ENCODE data around the gene CCL19. TPM values are rescaled to one million over a fixed set of nuclear protein-coding genes. Genes with fewer than 3 reads are reported as not detected.

Gene CCL19
- total and polyA plus RNA-seq, 7 donors, result 0.23 to 0.31 TPM; not detected in 5

DNA sequence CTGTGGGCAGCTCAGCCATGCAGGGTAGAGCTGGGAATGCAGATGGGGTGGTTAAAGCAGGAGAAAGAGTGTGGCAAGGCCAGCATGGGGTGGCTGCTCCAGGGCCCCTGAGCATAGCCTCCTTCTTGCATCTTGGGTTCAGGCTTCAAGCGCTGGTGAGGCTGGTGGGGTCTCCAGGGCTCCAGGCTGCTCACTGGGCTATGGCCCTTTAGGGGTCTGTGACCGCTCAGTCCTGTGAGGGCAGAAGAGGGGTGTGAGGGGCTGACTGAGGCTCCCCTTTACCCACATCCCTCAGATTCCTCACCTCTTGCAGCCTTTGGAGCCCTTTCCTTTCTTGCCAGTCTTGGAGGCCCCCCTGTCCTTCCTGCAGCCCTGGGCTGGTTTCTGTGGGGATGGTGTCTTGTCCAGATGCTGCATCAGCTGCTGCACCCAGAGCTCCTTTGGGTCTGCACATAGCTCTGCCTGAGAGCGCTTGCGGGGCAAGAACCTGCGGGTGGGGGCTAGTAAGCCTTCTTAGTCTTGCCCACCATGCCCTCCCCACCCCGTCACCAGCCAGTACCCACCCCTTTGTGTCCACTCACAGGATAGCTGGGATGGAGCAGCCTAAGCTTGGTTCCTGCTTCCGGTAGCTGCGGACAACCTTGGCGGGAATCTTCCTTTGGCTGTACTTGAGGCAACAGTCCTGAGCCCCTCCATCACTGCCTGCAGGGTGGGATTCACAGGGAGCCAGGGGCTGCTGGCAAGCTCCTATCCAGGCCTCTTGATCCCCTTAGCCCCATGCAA is 18.3 kb upstream of the CCL19 start:
- ATAC-seq, result no peak
- Histone ChIP-seq H3K27me3 (ENCODE audit: insufficient read depth in 3 of 3, low read length in 2 of 3) (no peaks in the 10 kb centered on the region), H3K9me3 (no peaks in the 10 kb centered on the region), H3K27ac (no peak overlapping the region), H3K4me3 (no peak overlapping the region), H3K36me3 (ENCODE audit: insufficient read depth in 1 of 2, low read depth in 1 of 2) (no peaks in the 10 kb centered on the region), H3K4me1 (no peaks in the 10 kb centered on the region)
- 90 to 95% (median 91%) methylated on average over 9 of the region's 9 CpGs for WGBS, 3 donors
- intact Hi-C loops (cut with DNase I), result no loop called here
- TF ChIP-seq, protein P1, sequence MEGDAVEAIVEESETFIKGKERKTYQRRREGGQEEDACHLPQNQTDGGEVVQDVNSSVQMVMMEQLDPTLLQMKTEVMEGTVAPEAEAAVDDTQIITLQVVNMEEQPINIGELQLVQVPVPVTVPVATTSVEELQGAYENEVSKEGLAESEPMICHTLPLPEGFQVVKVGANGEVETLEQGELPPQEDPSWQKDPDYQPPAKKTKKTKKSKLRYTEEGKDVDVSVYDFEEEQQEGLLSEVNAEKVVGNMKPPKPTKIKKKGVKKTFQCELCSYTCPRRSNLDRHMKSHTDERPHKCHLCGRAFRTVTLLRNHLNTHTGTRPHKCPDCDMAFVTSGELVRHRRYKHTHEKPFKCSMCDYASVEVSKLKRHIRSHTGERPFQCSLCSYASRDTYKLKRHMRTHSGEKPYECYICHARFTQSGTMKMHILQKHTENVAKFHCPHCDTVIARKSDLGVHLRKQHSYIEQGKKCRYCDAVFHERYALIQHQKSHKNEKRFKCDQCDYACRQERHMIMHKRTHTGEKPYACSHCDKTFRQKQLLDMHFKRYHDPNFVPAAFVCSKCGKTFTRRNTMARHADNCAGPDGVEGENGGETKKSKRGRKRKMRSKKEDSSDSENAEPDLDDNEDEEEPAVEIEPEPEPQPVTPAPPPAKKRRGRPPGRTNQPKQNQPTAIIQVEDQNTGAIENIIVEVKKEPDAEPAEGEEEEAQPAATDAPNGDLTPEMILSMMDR (IDR thresholded peaks at IDR 0.05), result no peak
- no peak for DNase-seq

DNA sequence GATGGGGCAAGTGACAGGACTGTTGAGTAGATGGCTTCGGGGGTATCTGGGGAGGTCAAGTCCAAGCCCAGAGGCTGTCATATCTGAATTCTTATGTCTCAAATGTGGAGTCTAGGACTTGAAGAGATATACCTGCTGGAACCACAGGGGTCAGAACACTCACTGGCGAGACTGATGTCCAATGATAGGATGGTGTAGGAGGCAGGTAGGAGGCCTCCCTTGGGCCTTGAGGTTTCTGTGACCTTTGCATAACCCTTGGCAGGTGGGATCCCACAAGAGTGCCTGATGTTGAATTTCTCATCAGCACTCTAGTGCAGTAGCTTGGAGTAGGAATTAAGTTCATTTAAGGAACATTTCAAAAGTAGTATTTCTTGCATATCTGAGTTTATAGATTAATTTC is 16.1 kb upstream of the CCL19 start:
- TF ChIP-seq, protein P1 (IDR thresholded peaks at IDR 0.05), result no peak
- intact Hi-C loops (cut with DNase I), result no loop called here
- whole genome bisulfite sequencing, 3 donors, result 78 to 93% (median 87%) methylated on average over 2 of the region's 2 CpGs
- ATAC-seq (no peak), DNase-seq (no peak)
- no peak overlapping the region for H3K4me3 ChIP-seq
- no peaks in the 10 kb centered on the region for H3K9me3 ChIP-seq
- H3K27ac ChIP-seq, result no peak overlapping the region
- H3K27me3 ChIP-seq (ENCODE audit: insufficient read depth in 3 of 3, low read length in 2 of 3), result no peaks in the 10 kb centered on the region
- H3K36me3 ChIP-seq (ENCODE audit: insufficient read depth in 1 of 2, low read depth in 1 of 2), result no peaks in the 10 kb centered on the region
- H3K4me1 ChIP-seq, result no peaks in the 10 kb centered on the region

DNA sequence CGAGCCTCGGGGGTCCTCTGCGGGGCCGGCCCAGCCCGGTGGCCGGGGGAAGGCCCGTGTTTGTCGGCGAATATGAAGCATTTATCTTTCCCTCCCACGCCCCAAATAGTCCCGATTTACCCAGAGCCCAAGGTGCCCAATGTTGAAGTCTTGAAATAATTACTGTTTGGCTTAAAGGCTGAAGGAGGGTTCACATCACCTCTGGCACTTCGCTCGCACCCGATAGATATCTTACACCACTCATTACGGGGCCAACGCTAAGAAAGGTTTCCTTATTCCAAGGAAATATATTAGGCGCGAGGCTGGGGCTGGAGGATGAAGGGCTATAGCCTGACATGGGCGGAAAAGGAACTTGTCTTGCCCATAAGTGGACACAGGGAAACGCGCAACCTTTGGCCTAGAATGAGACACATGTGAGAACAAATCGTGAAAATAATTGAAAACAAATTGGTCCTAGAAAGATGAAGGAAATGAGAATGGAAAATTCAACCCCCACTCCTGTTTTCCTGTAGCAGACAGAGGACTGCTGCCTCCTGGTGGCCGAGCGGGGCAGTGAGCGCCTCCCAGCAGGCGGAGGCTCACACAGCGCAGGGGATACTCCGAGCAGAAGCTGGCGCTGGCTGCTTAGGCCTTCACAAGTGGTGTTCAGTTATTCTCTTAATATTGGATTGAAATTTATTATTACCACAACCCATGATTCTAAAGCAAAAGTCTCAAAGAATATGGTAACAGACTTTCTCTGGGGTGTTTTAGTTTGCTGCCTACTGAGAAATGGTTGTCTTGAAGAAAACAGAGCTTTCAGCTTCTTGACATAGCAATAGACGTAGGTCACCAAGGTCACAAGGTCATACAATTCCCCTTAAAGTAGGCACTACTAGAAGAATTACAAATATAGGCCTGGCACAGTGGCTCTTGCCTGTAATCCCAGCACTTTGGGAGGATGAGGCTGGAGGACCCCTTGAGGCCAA is 11.0 kb upstream of the CCL19 start:
- 3 to 4% (median 4%) methylated on average over 30 of the region's 30 CpGs for WGBS, 3 donors
- Histone ChIP-seq H3K36me3 (ENCODE audit: insufficient read depth in 1 of 2, low read depth in 1 of 2) (no peaks in the 10 kb centered on the region), H3K27me3 (ENCODE audit: insufficient read depth in 3 of 3, low read length in 2 of 3) (peaks cover 0 to 4% (median 0%) of the 10 kb centered on the region in 3 donors), H3K4me1 (no peaks in the 10 kb centered on the region), H3K9me3 (no peaks in the 10 kb centered on the region), H3K27ac (peak overlapping the region; percentile 3), H3K4me3 (peak overlapping the region; percentile 84)
- peak; percentile 87 to 96 (median 92) for ATAC-seq
- intact Hi-C loops (cut with DNase I), result loop anchor here in 1 of 2 donors (2.0 to 5.0 kb wide), 3 partner anchors 39 to 90 kb away; partner anchors contain the start of genes CCL27, GALT and RPP25L
- DNase-seq, result peak; percentile 81 to 90
- TF ChIP-seq, protein P1 (IDR thresholded peaks at IDR 0.05), result peak; percentile 98

DNA sequence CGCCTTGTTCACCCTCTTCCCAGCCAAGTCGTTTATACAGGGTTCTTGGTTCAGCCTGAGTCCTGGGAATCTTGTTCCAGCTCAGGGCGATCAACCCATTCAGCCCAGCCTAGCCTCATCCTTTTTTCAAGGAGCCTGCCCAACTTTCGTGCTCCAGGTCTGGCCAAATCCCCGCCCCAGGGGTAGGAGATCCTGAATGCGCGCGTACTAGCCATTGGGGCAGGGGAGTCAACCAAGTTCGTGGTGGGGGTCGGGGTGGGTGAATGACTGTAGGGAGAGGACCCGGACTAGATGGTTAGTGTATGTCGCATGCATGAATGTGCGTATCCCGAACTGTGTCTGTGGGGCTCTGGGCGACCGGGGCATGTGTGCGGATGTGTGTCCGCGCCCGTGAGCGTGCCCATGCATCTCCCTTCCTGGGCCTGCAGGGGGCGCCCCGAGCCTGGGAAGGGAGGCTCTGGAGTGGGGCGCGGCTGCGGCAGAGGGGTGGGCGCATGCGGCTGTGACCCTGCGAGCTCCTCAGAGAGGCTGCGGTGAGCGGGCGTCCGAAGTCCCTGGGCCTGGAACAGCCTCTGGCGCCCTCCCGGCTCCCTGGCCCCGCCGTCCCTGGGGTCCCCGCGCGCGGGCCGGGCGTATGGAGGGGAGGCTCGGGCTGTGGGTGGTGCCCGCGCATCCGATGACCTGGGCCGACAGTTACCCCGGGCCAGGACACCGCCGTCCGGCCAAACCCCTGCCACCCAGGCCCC is 10.1 kb upstream of the CCL19 start:
- ATAC-seq, result peak; percentile 88 to 95 (median 94)
- intact Hi-C loops (cut with DNase I), result loop anchor here in 1 of 2 donors (5.0 kb wide), 2 partner anchors 54 to 89 kb away; partner anchors contain the start of genes GALT and RPP25L
- Histone ChIP-seq H3K4me3 (peak overlapping the region; percentile 84), H3K9me3 (no peaks in the 10 kb centered on the region), H3K4me1 (no peaks in the 10 kb centered on the region), H3K36me3 (ENCODE audit: insufficient read depth in 1 of 2, low read depth in 1 of 2) (no peaks in the 10 kb centered on the region), H3K27me3 (ENCODE audit: insufficient read depth in 3 of 3, low read length in 2 of 3) (peaks cover 0 to 4% (median 0%) of the 10 kb centered on the region in 3 donors), H3K27ac (peak overlapping the region; percentile 3)
- TF ChIP-seq, protein P1 (IDR thresholded peaks at IDR 0.05), result peak; percentile 85
- 6 to 9% (median 9%) methylated on average over 32 to 52 of the region's 52 CpGs for WGBS, 3 donors
- peak; percentile 81 to 84 for DNase-seq
